GM23338 (cell line): Measurements from ENCODE around the gene NDUFA13. TPM values are rescaled to one million over a fixed set of nuclear protein-coding genes. Genes with fewer than 3 reads are reported as not detected.

Source experiments
- ATAC-seq: fragments of 200-7000 bp; cut with Tn5 transposase; 3 replicates; pipeline ENCODE4 v1.9.1; 2020
- DNase-seq: peaks from one replicate; pipeline ENCODE4 v3.0.0-alpha.2; 2015; ENCODE audit warnings: low spot score
- H2AFZ ChIP-seq: fragments of 200-600 bp; sonication (generic); 2 replicates; pipeline ENCODE4 v1.8.0; 2016; ENCODE audit warnings: antibody characterized with exemption, mild to moderate bottlenecking, moderate library complexity
- H3F3A ChIP-seq: fragments of 200-600 bp; sonication (generic); replicated peaks from 2 replicates; pipeline ENCODE4 v1.8.0; 2017; ENCODE audit warnings: antibody characterized with exemption, mixed run types, low read depth
- H3K27ac ChIP-seq: fragments of 200-600 bp; sonication (generic); 2 replicates; pipeline ENCODE4 v1.6.1; 2016; ENCODE audit warnings: low read depth
- H3K27me3 ChIP-seq: fragments of 200-600 bp; sonication (generic); 2 replicates; pipeline ENCODE4 v1.8.0; 2016; ENCODE audit warnings: mild to moderate bottlenecking, mixed run types, moderate library complexity; ENCODE audit not compliant: insufficient read depth
- H3K36me3 ChIP-seq: fragments of 200-600 bp; sonication (generic); 2 replicates; pipeline ENCODE4 v1.8.0; 2016; ENCODE audit warnings: mild to moderate bottlenecking; ENCODE audit not compliant: insufficient read depth
- H3K4me1 ChIP-seq: fragments of 200-600 bp; sonication (generic); 2 replicates; pipeline ENCODE4 v1.8.0; 2016; ENCODE audit warnings: mild to moderate bottlenecking, moderate library complexity; ENCODE audit not compliant: insufficient read depth
- H3K4me2 ChIP-seq: fragments of 200-600 bp; sonication (generic); 2 replicates; pipeline ENCODE4 v1.7.1; 2017; ENCODE audit warnings: mixed run types
- H3K4me3 ChIP-seq: fragments of 200-600 bp; sonication (generic); 2 replicates; pipeline ENCODE4 v1.6.1; 2016; ENCODE audit warnings: mixed run types
- H3K79me2 ChIP-seq: fragments of 200-600 bp; sonication (generic); replicated peaks from 2 replicates; pipeline ENCODE4 v1.8.0; 2017; ENCODE audit warnings: mild to moderate bottlenecking; ENCODE audit not compliant: insufficient read depth
- H3K9me2 ChIP-seq: fragments of 200-600 bp; sonication (generic); 2 replicates; pipeline ENCODE4 v1.8.0; 2017; ENCODE audit not compliant: insufficient read depth
- H4K20me1 ChIP-seq: fragments of 200-600 bp; sonication (generic); replicated peaks from 2 replicates; pipeline ENCODE4 v1.8.0; 2017; ENCODE audit warnings: mild to moderate bottlenecking; ENCODE audit not compliant: insufficient read depth
- H3K27ac Mint-ChIP-seq: 2 replicates; pipeline ENCODE4 v1.8.0; 2020; ENCODE audit warnings: inconsistent platforms, mild to moderate bottlenecking, moderate library complexity, mixed read lengths
- H3K27me3 Mint-ChIP-seq: 3 replicates; pipeline ENCODE4 v1.8.0; 2022; ENCODE audit warnings: low read depth, mild to moderate bottlenecking, moderate library complexity, mixed read lengths, inconsistent platforms; ENCODE audit not compliant: insufficient read depth, poor library complexity
- H3K36me3 Mint-ChIP-seq: 3 replicates; pipeline ENCODE4 v1.8.0; 2021; ENCODE audit warnings: low read depth, mild to moderate bottlenecking, inconsistent platforms, moderate library complexity, mixed read lengths
- H3K4me1 Mint-ChIP-seq: 3 replicates; pipeline ENCODE4 v1.8.0; 2020; ENCODE audit warnings: mild to moderate bottlenecking, inconsistent platforms, mixed read lengths
- H3K4me3 Mint-ChIP-seq: 3 replicates; pipeline ENCODE4 v1.8.0; 2021; ENCODE audit warnings: moderate library complexity, mild to moderate bottlenecking, inconsistent platforms, mixed read lengths
- H3K9me3 Mint-ChIP-seq: 3 replicates; pipeline ENCODE4 v1.8.0; 2020; ENCODE audit warnings: moderate library complexity, mild to moderate bottlenecking, inconsistent platforms, mixed read lengths
- CREB1 ChIP-seq: fragments of 250-450 bp; sonication (Bioruptor Pico); IDR thresholded peaks from 2 replicates; pipeline ENCODE4 v1.5.0; 2020; ENCODE audit warnings: low read depth, mild to moderate bottlenecking, moderate library complexity
- EZH2 ChIP-seq: fragments of 200-600 bp; sonication (generic); IDR thresholded peaks from one replicate; pipeline ENCODE4 v1.8.0; 2017; ENCODE audit warnings: antibody characterized with exemption, mild to moderate bottlenecking, low read depth; ENCODE audit not compliant: unreplicated experiment
- EZH2phosphoT487 ChIP-seq: fragments of 200-600 bp; sonication (generic); IDR thresholded peaks from one replicate; pipeline ENCODE4 v1.8.1; 2018; ENCODE audit warnings: antibody characterized with exemption; ENCODE audit not compliant: unreplicated experiment
- JUNB ChIP-seq: IDR thresholded peaks from one replicate; pipeline ENCODE4 v1.6.1; 2016; ENCODE audit warnings: antibody characterized with exemption; ENCODE audit not compliant: unreplicated experiment
- NANOG ChIP-seq: IDR thresholded peaks from 2 replicates; pipeline ENCODE4 v1.6.1; 2016; ENCODE audit warnings: antibody characterized with exemption, borderline replicate concordance
- ZNF114 ChIP-seq: fragments of 250-450 bp; sonication (Bioruptor Pico); IDR thresholded peaks from 2 replicates; pipeline ENCODE4 v1.5.0; 2020; ENCODE audit warnings: mild to moderate bottlenecking, moderate library complexity
- ZNF331 ChIP-seq: fragments of 250-450 bp; sonication (Bioruptor Pico); IDR thresholded peaks from 2 replicates; pipeline ENCODE4 v1.5.0; 2020; ENCODE audit warnings: low read depth, mild to moderate bottlenecking, moderate library complexity
- polyA plus RNA-seq: library from polyadenylated mRNA; unstranded; fragments of >200 nt; fragmentation: Nextera tagmentation; extraction: Ambion mirVana; gene quantifications from 2 replicates; pipeline ENCODE4 v1.2.1, GENCODE V29; 2016
- total RNA-seq: library from RNA; depleted of rRNA; stranded (reverse); fragments of >200 nt; shearing (Covaris generic); gene quantifications from 2 replicates; pipeline ENCODE4 v1.2.3, GENCODE V29; 2014
- TF ChIP-seq, protein P1 (sequence below): fragments of 250-450 bp; sonication (Bioruptor Pico); IDR thresholded peaks from 2 replicates; pipeline ENCODE4 v1.5.0; 2020; ENCODE audit warnings: mild to moderate bottlenecking, moderate library complexity
- TF ChIP-seq, protein P2 (sequence below): IDR thresholded peaks from one replicate; pipeline ENCODE4 v1.6.1; 2018; ENCODE audit warnings: antibody characterized with exemption; ENCODE audit not compliant: unreplicated experiment
- TF ChIP-seq, protein P3 (sequence below), 2 experiments: fragments of 200-600 bp in 1 of 2; sonication (generic) in 1 of 2; conservative IDR thresholded peaks; 2 replicates each; pipeline versions ENCODE4 v1.5.1 to v1.6.1; 2016 to 2017; ENCODE audit warnings: antibody characterized with exemption in 2 of 2, low read depth in 2 of 2, mild to moderate bottlenecking in 2 of 2, moderate library complexity in 1 of 2

The NDUFA13 gene
- total and polyA plus RNA-seq, 2 experiments from 2014 or later: 143 to 598 TPM

DNA sequence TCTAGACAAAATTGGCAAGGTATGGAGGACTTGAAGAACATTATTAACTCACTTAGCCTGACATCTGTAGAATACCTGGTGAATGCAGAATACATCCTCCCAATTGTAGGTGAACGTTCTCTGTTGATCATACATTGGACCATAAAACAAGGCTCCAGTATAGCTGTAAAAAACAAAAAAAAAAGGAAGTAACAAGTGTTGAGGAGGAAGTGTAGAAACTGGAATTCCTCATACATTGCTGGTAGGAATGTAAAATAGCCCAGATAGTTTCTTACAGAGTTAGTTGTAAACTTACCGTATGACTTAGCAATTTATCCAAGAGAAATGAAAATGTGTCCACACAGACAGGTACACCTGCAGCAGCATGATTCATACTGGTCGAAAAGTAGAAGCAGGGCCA lies 45.4 kb upstream of the NDUFA13 start:
- no peak overlapping the region for H2AFZ ChIP-seq
- H3K4me3 ChIP-seq: no peak overlapping the region
- ATAC-seq: no peak

DNA sequence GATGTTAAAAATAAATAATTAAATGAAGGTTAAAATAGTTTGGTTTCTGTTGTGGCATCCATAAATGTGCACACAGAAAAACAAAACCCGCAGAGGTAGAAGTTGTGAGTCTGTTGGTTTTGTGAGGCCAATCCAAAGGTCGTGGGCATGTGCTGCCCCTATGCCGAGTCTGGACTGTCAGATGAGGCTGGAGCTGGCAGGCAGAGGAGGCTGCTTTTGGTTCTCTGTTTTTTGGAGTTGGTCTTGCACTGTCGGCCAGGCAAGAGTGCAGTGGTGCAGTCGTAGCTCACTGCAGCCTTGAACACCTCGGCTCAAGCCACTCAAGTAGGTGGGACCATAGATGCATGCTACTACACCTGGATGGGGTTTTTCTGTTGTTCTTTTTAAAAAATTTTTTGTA lies 44.3 kb upstream of the NDUFA13 start:
- Histone ChIP-seq H3K36me3 (peaks cover 19% of the 10 kb centered on the region), H3K4me1 (peaks cover 28% of the 10 kb centered on the region), H3K4me2 (no peak overlapping the region), H2AFZ (no peak overlapping the region), H3K27me3 (no peaks in the 10 kb centered on the region), H3K9me2 (no peaks in the 10 kb centered on the region), H3K79me2 (peaks cover 95% of the 10 kb centered on the region), H4K20me1 (peaks cover 32% of the 10 kb centered on the region), H3K27ac (no peak overlapping the region), H3K4me3 (no peak overlapping the region), H3F3A (peaks cover 22% of the 10 kb centered on the region; the same call in 1 of the 2 replicates)
- peaks cover 65% of the 10 kb centered on the region for H3K36me3 Mint-ChIP-seq
- no peak for DNase-seq
- TF ChIP-seq, protein P1, sequence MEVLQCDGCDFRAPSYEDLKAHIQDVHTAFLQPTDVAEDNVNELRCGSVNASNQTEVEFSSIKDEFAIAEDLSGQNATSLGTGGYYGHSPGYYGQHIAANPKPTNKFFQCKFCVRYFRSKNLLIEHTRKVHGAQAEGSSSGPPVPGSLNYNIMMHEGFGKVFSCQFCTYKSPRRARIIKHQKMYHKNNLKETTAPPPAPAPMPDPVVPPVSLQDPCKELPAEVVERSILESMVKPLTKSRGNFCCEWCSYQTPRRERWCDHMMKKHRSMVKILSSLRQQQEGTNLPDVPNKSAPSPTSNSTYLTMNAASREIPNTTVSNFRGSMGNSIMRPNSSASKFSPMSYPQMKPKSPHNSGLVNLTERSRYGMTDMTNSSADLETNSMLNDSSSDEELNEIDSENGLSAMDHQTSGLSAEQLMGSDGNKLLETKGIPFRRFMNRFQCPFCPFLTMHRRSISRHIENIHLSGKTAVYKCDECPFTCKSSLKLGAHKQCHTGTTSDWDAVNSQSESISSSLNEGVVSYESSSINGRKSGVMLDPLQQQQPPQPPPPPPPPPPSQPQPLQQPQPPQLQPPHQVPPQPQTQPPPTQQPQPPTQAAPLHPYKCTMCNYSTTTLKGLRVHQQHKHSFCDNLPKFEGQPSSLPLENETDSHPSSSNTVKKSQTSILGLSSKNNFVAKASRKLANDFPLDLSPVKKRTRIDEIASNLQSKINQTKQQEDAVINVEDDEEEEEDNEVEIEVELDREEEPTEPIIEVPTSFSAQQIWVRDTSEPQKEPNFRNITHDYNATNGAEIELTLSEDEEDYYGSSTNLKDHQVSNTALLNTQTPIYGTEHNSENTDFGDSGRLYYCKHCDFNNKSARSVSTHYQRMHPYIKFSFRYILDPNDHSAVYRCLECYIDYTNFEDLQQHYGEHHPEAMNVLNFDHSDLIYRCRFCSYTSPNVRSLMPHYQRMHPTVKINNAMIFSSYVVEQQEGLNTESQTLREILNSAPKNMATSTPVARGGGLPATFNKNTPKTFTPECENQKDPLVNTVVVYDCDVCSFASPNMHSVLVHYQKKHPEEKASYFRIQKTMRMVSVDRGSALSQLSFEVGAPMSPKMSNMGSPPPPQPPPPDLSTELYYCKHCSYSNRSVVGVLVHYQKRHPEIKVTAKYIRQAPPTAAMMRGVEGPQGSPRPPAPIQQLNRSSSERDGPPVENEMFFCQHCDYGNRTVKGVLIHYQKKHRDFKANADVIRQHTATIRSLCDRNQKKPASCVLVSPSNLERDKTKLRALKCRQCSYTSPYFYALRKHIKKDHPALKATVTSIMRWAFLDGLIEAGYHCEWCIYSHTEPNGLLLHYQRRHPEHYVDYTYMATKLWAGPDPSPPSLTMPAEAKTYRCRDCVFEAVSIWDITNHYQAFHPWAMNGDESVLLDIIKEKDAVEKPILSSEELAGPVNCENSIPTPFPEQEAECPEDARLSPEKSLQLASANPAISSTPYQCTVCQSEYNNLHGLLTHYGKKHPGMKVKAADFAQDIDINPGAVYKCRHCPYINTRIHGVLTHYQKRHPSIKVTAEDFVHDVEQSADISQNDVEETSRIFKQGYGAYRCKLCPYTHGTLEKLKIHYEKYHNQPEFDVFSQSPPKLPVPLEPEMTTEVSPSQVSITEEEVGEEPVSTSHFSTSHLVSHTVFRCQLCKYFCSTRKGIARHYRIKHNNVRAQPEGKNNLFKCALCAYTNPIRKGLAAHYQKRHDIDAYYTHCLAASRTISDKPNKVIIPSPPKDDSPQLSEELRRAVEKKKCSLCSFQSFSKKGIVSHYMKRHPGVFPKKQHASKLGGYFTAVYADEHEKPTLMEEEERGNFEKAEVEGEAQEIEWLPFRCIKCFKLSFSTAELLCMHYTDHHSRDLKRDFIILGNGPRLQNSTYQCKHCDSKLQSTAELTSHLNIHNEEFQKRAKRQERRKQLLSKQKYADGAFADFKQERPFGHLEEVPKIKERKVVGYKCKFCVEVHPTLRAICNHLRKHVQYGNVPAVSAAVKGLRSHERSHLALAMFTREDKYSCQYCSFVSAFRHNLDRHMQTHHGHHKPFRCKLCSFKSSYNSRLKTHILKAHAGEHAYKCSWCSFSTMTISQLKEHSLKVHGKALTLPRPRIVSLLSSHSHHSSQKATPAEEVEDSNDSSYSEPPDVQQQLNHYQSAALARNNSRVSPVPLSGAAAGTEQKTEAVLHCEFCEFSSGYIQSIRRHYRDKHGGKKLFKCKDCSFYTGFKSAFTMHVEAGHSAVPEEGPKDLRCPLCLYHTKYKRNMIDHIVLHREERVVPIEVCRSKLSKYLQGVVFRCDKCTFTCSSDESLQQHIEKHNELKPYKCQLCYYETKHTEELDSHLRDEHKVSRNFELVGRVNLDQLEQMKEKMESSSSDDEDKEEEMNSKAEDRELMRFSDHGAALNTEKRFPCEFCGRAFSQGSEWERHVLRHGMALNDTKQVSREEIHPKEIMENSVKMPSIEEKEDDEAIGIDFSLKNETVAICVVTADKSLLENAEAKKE (CRISPR knock-in tag): no peak
- no peak for TF ChIP-seq NANOG
- TF ChIP-seq EZH2: no peak
- TF ChIP-seq, protein P2, sequence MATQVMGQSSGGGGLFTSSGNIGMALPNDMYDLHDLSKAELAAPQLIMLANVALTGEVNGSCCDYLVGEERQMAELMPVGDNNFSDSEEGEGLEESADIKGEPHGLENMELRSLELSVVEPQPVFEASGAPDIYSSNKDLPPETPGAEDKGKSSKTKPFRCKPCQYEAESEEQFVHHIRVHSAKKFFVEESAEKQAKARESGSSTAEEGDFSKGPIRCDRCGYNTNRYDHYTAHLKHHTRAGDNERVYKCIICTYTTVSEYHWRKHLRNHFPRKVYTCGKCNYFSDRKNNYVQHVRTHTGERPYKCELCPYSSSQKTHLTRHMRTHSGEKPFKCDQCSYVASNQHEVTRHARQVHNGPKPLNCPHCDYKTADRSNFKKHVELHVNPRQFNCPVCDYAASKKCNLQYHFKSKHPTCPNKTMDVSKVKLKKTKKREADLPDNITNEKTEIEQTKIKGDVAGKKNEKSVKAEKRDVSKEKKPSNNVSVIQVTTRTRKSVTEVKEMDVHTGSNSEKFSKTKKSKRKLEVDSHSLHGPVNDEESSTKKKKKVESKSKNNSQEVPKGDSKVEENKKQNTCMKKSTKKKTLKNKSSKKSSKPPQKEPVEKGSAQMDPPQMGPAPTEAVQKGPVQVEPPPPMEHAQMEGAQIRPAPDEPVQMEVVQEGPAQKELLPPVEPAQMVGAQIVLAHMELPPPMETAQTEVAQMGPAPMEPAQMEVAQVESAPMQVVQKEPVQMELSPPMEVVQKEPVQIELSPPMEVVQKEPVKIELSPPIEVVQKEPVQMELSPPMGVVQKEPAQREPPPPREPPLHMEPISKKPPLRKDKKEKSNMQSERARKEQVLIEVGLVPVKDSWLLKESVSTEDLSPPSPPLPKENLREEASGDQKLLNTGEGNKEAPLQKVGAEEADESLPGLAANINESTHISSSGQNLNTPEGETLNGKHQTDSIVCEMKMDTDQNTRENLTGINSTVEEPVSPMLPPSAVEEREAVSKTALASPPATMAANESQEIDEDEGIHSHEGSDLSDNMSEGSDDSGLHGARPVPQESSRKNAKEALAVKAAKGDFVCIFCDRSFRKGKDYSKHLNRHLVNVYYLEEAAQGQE: no peak
- TF ChIP-seq, protein P3, sequence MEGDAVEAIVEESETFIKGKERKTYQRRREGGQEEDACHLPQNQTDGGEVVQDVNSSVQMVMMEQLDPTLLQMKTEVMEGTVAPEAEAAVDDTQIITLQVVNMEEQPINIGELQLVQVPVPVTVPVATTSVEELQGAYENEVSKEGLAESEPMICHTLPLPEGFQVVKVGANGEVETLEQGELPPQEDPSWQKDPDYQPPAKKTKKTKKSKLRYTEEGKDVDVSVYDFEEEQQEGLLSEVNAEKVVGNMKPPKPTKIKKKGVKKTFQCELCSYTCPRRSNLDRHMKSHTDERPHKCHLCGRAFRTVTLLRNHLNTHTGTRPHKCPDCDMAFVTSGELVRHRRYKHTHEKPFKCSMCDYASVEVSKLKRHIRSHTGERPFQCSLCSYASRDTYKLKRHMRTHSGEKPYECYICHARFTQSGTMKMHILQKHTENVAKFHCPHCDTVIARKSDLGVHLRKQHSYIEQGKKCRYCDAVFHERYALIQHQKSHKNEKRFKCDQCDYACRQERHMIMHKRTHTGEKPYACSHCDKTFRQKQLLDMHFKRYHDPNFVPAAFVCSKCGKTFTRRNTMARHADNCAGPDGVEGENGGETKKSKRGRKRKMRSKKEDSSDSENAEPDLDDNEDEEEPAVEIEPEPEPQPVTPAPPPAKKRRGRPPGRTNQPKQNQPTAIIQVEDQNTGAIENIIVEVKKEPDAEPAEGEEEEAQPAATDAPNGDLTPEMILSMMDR (conservative IDR thresholded peaks at IDR 0.05; ENCODE audit: low read depth in 2 of 2): no peak
- no peak for TF ChIP-seq JUNB
- TF ChIP-seq ZNF331: no peak
- no peak for TF ChIP-seq CREB1 (CRISPR knock-in tag)
- no peak for TF ChIP-seq ZNF114 (CRISPR knock-in tag)
- TF ChIP-seq EZH2phosphoT487: no peak
- H3K9me3 Mint-ChIP-seq: peaks cover 22% of the 10 kb centered on the region
- peaks cover 5% of the 10 kb centered on the region for H3K27me3 Mint-ChIP-seq
- H3K4me1 Mint-ChIP-seq: peaks cover 38% of the 10 kb centered on the region
- H3K4me3 Mint-ChIP-seq: no peak overlapping the region
- no peak for ATAC-seq
- H3K27ac Mint-ChIP-seq: no peak overlapping the region

More for the DNA sequence above, 45.4 kb upstream of the NDUFA13 start:
- Histone ChIP-seq H3K9me2 (no peaks in the 10 kb centered on the region), H4K20me1 (peaks cover 20% of the 10 kb centered on the region), H3K27ac (no peak overlapping the region), H3K4me1 (peaks cover 17% of the 10 kb centered on the region), H3K79me2 (peaks cover 94% of the 10 kb centered on the region), H3K27me3 (no peaks in the 10 kb centered on the region), H3K36me3 (peaks cover 16% of the 10 kb centered on the region), H3F3A (peaks cover 26% of the 10 kb centered on the region; the same call in 1 of the 2 replicates), H3K4me2 (no peak overlapping the region)
- Mint-ChIP-seq H3K27ac (no peak overlapping the region), H3K9me3 (peaks cover 31% of the 10 kb centered on the region), H3K27me3 (peaks cover 5% of the 10 kb centered on the region), H3K4me3 (no peak overlapping the region), H3K36me3 (peaks cover 76% of the 10 kb centered on the region), H3K4me1 (peaks cover 27% of the 10 kb centered on the region)
- TF ChIP-seq CREB1 (CRISPR knock-in tag): no peak
- DNase-seq: no peak
